Measurements from ENCODE around the gene WIPF3.

The WIPF3 gene

GRCh38 chr7:29809533-29810155, 3.3 kb downstream of the WIPF3 start:
- DNase-seq: no peak

DNA sequence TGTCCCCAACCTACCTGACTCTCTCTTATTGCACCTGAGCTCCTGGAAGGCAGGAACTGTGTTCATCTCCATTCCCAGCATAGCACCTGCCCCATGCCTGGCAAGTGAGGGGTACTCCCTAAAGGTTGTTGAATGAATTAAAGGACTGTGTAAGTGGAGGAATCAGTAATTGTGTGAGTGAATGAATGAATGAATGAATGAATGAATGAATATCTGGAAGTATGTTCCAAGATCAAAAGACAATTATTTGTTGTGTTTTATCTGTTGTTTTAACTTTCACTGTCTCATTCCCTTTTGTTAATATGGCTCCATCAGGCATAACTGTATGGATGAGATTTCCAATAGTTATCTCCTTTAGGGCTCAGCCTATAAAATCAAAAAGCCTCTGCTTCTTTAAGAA, 4.0 kb downstream of the WIPF3 start:
- DNase-seq: no peak

DNA sequence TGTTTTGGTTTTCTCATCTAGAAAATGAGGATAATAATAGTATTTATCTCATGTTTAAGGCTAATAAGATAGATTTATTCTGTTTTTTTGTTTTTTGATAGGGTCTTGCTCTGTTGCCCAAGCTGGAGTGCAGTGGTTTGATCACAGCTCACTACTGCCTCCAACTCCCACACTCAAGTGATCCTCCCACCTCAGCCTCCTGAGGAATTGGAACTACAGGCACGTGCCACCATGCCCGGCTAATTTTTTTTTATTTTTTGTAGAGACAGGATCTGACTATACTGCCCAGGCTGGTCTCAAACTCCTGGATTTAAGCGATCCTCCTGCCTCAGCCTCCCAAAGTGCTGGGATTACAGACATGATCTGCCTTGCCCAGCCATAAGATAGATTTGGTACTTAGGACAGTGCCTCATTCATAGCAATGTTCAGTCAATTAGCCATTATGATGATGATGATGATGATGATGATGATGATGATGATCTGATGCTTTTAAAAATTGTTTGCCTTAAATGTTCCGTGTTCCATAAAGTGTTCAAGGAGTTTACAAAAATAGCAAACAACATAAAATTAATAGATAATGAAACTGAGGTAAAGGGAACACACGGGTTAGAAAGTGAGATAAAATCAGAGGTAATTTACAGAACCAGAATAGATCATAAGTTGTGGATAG, 4.6 kb downstream of the WIPF3 start:
- no peak for DNase-seq

- peak; percentile 46 for DNase-seq
Observed at GRCh38 chr7:29811586-29811985, 5.3 kb downstream of the WIPF3 start.

GRCh38 chr7:29812185-29812876, 6.0 kb downstream of the WIPF3 start:
- DNase-seq: no peak

DNA sequence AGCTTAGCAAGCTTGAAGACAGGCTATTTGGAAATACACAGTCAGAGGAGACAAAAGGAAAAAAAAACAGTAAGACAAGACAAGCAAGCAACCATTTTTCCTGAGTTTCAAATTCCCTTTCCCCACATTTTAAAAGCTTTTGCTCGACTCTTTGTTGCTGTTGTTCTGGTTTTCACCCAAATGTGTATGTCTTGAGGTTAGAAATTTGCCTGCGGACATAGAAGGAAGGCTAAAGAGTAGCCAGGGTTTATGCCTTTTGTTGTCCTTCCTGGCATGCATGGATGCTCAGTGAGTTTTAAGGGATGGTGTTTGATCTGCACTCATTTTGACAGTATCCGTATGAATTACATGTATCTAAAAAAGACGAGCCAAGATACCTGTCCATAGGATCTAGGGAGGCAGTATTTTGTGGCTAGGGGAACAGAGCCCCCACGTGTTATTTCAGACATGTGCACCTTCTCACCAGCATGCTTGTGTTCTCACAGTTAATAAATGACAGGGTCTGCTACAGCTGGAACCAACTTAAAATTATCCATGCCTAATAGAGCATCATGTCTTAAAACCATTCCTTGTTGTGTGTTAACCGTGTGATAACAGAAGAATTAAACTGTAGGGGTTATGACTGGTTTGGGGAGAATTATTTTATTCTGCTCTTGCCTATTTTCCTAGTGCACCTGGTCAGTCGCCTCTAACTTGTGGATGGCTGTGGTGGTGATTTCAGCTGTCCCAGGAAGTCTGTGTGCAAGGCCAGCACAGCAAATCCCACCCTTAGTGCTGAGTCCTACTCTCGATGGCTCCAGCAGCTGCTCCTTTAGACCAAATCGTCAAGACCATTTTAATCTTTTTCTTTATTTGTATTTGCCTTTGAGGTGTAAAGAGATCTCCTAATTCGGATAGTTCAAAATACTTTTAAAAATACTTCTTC, 9.1 kb downstream of the WIPF3 start:
- no peak for DNase-seq

DNA sequence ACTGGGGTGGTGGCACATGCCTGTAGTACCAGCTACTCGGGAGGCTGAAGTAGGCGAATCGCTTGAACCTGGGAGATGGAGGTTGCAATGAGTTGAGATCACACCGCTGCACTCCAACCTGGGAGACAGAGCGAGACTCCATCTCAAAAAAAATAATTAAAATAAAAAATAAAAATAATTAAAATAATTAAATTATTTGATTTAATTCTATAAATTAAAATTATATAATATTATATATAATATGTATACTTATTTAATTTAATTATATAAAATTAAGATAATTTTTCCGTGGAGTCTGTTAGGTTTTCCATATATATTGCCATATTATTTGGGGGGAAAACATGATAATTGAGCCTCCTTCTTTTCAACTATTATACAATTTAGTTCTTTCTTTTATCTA, 12.0 kb downstream of the WIPF3 start:
- no peak for DNase-seq

GRCh38 chr7:29825775-29826529, 19.6 kb downstream of the WIPF3 start:
- no peak for DNase-seq

GRCh38 chr7:29826530-29826822, 20.2 kb downstream of the WIPF3 start:
- DNase-seq: no peak

DNA sequence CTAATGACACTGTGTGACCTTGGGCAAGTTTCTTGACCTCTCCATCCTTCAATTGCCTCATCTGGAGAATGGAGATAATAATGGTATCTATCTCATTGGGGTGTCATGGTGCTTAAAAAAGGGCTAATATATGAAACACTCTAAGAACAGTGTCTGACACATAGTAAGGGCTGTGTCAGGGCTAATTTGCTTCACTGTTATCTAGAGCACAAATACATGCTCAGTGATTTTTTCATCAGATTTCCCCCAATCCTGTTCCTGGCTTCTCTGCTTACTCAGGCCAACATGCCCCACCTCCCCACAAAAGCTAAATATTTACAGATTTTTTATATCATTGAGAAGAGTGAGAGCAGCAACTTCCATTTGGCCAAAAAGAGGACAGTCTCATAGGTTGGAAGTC, 20.6 kb downstream of the WIPF3 start:
- no peak for DNase-seq

DNA sequence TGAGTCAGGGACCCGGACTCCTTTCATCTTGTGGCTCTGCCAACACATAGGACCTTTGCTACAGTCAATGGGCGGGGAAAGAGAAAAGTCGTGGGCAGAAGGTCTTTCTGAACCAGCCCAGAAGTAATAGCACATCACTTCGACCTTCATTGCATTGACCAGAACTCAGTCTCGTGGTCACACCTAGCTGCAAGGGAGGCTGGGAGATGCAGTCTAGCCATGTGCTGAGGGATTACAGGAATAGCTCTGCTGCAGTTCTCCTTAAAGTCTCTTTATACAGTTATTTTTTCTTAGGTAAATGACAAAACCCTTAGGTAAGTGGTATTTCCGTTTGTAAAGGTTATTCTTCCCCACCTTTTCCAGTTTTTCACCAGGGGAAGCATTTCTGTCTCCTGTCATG, 25.4 kb downstream of the WIPF3 start:
- DNase-seq: no peak

- no peak for DNase-seq
Observed at GRCh38 chr7:29833929-29834328, 27.6 kb downstream of the WIPF3 start.

- no peak for DNase-seq
Observed at GRCh38 chr7:29835718-29836117, 29.4 kb downstream of the WIPF3 start.

DNA sequence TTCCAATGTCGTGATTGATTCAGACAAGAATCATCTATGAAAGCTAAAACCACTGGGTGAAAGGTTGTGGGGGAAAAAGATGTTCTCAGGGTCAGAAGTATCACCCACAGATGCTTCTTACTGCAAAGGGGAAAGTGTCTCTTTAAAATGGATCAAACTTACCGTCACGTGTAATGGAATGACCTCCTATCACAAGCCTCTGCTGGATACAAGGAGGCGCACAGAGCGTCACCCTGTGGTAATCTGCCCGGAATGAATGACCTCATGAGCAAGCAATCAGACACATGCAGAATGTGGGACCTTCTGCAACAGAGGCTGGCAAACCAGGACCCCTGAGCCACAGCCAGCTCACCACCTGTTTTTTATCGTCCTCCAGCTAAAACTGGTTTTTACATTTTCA, 33.0 kb downstream of the WIPF3 start:
- DNase-seq: no peak

GRCh38 chr7:29839921-29840320, 33.6 kb downstream of the WIPF3 start:
- no peak for DNase-seq

DNA sequence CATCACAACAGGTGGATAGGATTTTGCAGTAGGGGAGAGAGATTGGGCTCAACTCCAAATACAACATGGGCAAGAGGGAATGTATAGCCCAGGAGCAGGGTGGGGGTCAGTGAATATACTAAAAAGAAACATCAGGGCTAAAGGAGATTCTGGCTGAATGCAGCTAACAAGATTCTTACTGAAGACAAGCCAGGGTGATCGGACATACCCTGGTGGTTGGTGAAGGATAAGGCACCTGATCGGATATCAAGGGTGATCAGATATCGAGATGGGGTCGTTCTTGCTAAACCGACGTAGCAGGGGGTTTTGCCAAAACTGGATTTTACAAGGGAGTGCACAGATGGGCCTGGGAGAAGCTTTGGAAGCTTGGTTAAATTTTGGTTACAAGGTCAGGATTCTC, 34.4 kb downstream of the WIPF3 start:
- DNase-seq: no peak

- DNase-seq: no peak
Observed at GRCh38 chr7:29841926-29842701, 35.8 kb downstream of the WIPF3 start.

DNA sequence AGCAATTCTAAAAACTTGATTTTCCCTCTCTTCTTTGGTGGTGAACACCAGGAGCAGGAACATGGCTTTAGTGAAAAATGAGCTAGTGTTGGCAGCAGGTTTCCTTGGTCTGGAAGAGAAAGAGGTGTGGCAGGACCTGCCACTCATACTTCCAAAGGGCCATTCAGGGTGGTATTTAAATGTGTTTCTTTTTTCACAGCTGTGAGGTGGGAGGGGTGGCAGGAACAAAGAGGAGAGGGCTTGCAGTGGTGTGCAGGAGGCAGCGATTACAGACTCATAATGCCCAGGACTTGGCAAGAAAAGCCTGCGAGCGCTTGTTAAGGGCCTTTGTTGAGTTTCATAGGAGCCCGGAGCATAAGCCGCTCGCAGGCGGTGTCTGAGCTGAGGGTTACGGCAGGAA, 36.8 kb downstream of the WIPF3 start:
- DNase-seq: no peak

DNA sequence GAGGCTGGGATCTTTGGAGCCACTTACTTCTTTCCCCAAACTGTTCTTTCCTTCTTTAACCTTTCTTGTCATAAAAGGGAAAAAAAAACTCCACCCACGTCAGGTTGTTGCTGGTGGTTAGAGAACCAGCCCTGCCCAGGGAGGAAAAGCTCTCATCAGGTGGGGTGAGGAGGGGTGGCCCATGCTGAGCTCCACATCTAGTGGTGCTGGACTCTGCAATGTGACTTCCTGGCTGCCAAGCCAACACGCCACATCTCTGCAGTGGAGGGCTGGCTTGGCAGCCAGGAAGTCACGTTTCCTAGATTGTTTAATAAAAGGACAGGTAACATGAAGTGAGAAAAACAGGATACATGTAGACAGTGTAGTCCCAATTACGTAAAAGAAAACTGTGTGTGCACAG, 37.4 kb downstream of the WIPF3 start:
- DNase-seq: no peak

DNA sequence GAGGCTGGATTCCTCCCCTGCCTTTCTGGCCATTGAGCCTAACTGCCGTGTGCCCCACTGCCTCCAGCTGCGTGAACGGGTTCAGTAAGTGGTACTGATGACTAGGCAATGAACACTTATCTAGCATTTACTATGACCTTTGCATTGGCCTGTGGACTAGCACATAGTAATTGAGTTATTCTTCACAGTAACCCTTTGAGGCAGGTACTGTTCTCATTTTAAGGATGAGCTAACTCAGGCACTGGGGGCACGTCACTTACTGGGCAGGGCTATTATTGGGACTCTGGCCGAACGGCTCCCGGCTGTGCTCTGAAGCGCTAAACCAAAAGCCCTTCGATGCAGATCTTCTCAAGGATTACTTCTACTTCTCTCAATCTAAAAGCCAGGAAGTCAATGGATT, 38.3 kb downstream of the WIPF3 start:
- no peak for DNase-seq

DNA sequence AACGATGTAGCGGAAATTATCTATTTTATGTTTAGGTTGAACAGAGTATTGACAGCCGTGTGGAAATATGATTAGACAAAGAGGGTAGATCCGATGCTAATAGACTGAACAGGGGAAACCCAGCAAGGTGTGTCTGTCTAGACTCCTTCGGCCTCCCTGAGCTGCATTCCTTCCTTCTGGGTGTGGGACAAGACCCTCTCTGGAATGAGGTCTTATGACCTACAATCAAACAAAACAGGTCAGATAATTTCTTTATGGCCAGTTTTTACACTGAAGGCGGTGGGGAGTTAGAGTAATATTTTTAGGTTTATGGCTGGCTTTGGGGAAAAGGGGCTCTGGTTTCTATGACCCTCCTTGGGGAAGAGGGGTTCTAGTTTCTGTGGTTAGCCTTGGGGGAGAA, 41.2 kb downstream of the WIPF3 start:
- no peak for DNase-seq

GRCh38 chr7:29847916-29848315, 41.6 kb downstream of the WIPF3 start:
- no peak for DNase-seq
